T1000 (cell line): ENCODE measurements around the gene NGFR.

Source experiments
- DNase-seq: peaks from one replicate; lab custom pipeline; 2025; ENCODE audit warnings: mixed read lengths; lab: John Stamatoyannopoulos, UW

The NGFR gene, protein sequence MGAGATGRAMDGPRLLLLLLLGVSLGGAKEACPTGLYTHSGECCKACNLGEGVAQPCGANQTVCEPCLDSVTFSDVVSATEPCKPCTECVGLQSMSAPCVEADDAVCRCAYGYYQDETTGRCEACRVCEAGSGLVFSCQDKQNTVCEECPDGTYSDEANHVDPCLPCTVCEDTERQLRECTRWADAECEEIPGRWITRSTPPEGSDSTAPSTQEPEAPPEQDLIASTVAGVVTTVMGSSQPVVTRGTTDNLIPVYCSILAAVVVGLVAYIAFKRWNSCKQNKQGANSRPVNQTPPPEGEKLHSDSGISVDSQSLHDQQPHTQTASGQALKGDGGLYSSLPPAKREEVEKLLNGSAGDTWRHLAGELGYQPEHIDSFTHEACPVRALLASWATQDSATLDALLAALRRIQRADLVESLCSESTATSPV

DNA sequence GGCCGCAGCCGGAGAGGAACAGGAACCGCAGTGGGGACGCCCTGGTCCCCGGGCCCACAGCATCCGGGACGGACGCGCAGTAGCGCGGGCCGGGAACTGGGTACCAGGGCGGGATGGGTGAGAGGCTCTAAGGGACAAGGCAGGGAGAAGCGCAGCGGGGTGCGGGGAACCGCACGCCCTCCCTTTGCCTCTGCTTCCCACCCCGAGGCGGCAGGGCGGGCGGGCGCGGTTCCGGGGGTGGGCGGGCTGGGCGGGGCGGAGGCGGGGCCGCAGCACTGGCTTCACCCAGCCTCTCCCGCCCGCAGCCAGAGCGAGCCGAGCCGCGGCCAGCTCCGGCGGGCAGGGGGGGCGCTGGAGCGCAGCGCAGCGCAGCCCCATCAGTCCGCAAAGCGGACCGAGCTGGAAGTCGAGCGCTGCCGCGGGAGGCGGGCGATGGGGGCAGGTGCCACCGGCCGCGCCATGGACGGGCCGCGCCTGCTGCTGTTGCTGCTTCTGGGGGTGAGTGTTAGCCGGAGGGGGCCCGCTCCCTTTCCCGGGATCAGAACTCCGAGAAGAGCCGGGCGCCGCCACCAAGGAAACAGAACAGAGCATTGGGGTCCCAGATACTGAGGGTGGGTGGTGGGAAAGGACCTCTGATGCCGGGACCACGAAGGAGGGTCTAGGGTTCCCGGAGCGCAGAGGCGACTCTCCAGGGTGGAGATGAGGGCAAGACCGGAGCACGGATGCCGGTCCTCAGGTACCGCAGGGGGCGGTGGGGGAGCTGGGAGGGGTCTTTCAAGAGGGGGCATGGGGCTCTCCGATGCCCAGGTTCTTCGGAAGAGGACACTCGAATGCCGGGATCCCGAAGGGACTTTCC is at the start of gene NGFR:
Gene NGFR, plus strand, starts transcription at position 308 of the 856 bp plus-strand sequence. Its CDS starts 125 bp downstream, at position 433.
- no peak for DNase-seq

DNA sequence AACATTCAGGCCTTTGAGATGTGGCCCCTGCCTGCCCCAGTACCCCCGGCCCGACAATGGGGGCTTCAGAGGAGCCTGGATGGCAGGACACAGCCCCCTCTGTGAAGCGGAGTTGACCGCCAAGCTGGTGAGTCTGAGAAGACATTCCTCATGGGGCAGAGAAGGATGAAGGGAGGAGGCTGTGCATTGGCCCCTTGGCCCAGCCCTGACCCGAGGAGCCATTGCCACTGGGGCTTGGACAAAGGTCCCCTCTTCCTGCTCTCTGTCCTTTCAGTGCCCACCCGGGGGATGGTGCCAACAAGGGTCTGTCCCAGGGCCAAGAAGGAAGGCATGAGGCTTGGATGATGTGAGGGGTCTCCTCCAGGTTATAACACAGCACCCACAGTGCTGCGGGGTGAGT is 49.5 kb upstream of the NGFR start:
- DNase-seq, result no peak

DNA sequence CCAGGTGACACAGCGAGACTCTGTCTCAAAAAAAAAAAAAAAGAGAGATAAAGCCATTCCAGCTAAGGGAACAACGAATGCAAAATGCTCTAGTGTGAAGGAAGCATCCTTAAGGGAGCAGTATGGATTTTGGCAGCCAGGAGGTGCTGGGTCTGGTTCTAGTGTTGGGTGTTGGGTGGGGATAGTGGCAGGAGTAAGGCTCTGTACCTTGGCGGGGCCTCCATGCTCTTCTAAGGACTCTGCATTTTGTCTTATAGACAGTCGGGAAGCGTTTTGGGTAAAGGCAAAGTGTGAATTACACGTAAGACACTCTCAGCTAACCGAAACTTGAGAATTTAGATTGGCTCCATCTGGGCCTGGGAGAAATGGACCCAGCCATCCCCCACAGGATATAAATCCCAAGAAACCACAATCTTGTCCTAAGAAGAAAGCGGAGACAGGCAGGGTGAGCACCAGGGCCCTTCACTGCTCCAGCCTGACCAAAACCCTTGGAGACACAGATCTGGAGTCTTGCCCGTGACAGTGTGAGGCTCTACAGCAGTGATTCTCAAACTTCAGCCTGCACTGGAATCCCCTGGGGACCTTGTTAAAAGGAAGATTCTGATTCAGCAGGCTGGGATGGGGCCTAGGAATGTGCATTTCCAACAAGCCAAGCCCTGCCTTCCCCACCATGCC is 47.3 kb upstream of the NGFR start:
- no peak for DNase-seq

DNA sequence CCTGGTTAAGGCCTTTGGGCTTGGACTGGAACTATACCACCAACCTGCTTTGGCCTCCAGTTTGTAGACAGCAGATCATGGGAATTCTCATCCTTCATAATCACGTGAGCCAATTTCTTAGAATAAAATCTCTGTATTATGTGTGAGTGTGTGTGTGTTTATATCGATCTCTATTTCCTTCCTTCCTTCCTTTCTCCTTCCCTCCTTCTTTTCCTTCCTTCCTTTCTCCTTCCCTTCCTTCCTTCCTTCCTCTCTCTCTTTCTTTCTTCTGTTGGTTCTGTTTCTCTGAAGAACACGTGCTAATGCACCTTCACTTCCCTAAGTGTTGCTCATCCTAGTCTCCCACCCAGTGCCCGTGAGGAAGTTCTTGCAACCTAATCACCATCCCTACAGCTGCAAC is 44.9 kb upstream of the NGFR start:
- DNase-seq, result no peak

DNA sequence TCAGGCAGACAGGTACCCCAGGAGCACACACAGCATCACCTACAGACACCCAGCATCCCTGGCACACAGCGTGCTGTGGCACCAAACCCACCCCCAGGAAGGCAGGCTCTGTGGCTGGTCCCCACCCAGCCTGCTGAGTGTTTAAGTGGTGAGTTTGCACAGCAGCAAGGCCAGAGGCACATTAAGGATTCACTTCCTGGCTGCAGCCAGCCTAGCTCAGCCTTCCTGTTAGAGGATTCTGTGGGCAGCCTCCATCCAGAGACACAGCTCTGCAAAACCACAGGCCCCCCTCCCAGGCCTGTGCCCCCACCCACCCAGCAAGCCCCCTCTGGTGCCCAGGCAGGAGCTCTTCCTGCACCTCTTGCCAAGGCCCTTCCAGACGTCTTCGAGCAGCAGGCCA is 44.4 kb upstream of the NGFR start:
- DNase-seq, result no peak

DNA sequence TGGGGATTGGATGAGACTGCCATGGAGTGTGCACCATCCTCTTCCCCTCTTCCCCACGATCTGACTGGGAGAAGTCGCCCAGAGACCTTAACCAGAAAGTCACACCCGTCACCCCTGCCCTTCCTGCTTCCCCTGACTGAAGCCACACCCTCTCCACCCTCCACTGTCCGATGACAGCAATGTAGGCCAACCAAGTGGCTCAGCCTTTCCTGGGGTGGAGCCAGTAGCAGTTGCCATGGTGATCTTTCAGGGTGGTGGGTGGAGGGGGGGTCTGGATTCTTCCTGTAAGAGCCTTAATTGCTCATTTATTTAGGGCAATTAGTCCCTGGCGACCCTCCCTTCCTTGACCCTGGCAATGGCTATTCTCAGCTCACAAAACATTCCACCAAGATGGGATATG is 42.9 kb upstream of the NGFR start:
- no peak for DNase-seq

DNA sequence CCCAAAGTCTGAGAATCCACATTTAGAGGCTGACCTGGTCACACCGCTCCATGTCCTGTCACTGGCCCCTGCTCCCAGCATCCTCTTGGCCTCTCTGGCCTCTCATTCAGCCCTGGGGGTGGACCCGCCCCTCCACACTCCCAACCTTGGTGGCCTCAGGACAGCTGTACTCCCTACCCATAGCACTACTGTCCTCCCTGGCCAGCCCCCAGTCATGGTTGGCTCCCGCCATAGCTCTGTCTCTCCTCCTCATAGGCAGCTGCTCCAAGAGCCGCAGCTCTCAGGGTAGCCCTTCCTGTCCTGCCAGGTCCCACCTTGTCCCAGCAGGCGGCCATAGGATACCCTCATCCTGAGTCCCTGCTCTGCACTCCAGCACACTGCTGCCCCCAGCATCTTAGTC is 42.4 kb upstream of the NGFR start:
- DNase-seq, result no peak

DNA sequence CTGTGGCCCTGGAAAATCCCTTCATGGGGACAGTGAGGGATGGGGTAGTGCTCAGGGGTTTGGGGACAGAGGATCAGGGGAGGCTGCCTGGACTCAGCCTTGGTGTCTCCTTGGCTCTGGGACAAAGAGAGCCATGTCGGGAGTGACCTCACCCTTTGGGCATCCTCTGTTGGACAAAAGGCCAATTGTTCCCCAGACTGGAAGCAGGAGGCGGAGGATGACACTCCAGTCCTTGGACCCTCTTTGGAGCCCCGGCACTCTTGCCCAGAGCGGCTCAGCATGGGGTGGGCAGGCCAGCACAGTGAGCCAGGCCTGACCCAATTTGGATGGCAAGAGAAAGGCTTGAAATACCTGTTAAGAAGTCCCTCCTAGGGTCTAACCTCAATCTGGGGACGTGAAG is 41.0 kb upstream of the NGFR start:
- DNase-seq, result no peak

DNA sequence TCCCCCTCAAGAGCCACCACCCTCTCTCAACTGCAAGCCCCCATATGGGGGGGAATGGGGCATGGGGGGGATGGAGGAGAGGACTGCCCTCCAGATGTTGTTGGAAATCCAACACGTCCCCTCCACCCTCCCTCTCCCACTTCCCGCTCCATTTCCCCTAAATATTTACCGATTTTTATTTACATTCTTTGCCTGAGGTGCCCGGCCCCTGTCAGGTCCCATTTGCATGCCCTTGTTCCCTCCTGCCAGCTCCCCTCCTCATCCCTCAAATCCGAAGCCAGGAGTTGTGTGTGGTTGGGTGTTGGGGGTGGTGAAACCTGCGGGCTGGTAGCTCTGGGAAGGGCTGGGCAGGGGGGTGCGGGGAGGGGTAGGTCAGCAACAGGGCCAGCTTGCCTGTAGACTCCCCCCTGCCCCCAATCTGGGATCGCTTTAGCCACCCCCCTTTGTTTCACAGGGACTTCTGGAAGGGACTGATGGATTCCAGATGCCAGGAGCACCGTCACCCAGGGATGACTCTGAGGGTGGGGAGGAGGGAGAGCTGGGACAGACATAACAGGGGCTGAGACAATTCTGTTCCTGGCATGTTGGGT is 39.7 kb upstream of the NGFR start:
- no peak for DNase-seq

DNA sequence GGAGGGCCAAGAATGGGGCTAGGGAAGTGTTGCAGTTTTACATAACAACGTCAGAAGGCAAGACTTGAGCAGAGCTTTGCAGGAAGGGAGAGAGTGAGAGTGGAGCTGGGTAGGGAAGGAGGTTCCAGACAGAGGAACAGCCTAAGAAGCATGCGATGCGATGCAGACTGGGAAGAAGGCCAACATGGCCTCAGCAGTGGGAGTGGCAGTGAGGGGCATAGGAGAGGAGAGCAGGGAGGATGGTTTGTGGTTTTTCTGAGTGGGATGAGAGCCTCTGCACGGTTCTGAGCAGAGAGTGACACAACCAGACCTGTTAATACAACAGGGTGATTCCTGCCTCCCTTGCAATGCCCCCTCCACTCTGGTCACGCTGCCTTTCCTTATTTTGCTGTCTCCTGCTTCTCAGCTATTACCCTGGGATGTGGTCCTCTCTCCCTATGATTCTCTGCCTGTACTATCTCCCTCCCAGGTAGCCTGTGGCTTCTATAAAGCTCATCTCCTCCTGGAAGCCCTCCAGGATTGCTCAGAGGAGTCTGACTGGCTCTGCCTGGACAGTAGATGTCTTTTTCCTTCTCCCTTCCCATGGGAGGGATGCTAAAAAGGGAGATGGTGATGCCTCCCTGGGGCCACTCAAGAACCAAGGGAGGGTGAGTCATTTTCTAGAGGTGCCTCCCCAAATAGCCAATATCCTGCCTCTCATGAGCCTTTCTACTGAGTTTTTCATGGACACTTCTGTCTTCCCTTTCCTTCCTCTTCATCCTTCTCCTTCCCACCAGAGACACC is 38.7 kb upstream of the NGFR start:
- no peak for DNase-seq

DNA sequence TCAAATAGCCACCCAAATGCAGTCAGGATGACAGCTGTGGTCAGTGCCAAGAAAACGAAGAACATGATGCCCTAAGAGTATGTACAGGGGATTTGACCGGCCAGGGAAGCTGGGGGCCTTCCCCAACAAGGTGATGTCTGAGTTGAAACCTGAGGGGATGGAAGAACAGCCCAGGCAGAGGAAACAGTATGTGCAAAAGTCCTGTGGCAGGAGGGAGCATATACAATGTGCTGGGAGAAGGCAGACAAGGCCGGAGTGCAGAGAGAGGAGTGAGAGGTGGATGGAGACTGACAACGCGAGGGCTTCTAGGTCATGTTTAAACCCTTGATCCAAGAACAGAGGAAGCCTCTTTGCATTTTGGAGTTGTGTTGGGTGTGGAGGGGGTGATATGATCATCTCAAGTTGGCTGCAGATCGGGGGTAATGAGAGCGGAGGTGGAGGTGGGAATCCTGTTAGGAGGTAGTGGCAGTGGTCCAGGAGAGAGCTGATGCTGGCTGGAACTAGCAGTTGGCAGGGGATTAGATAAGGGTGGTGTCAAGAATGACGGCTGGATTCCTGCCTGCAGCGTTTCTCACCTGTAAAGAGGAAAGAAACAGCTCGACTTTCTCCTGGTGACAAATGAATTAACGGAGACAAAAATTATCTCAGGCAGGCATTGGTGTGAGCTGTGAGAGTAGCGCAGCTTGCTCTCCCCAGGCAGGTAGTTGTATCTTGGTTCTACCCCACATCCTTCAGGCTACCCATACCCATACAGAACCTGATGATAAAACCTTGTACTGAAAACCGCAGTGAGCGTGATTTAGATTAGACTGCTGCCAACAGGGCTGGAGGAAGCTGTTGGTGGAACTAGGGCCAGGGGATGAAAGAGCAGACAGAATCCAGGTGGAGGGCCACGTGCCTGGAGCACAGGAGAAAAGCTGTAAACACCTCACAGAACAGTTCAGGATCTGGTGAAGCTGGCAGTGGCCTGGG is 37.2 kb upstream of the NGFR start:
- DNase-seq, result no peak

DNA sequence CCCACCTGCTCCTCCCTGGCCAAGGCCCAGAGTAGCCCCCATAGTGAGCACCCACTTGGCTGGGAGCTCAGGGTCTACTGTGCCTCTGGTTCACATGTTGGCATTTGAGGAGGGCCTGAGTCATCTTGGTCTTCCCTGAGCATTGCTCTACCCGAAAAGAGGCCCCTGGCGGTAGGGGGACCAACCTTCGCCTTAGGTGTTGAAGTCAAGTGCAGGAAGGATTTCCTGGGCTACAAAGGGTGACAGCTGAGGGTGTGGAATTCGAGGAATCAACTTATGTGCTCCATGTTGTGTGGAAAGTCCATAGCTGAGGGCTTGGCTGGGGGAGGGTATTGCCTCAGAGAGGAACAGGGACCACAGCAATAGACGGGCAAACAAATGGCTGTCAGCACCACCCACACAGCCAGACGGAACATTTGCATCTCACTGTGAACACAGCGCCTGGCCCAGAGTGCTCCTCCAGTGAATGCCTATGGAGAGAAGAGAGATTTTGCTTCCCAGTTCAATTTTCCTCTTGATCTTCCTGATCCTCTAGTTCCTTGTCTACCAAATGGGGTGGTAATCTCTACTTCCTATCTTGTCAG is 35.6 kb upstream of the NGFR start:
- DNase-seq, result no peak

DNA sequence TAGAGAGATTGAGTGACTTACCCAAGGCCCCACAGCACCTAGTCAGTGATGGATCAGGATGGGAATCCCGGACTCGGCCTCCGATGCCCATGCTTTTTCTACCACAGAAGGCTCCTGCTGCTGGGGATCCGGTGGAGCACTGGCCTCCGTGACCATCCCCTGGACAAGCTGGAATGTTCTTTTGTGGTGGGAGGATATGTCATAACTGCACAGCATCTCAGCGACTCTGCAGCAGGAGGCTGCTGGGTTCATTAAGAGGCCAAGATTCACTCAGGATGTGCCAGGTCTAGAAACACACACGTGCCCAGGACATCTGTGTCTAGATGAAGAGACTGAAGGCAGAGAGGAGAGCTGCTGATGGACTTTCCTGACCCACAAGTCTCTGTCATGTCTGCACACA is 34.7 kb upstream of the NGFR start:
- no peak for DNase-seq

DNA sequence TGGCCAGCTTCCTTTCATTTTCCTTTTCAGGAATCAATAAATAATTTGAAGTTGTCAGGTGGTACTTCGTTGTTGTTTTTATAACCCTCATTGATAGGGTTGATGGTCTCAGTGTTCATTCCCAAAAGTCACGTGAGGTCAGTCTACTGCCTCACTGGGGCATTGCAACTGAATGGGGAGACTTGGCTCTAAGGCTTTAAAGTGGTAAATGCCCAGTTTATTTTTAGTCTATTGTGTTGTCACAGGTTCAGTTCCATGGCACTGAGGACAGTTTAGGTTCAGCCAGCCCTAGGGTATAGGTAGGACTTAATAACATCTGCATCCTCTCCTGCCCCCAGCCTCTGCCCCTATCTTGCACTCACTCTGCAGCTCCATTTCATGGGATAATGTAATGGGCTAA is 33.5 kb upstream of the NGFR start:
- DNase-seq, result no peak

DNA sequence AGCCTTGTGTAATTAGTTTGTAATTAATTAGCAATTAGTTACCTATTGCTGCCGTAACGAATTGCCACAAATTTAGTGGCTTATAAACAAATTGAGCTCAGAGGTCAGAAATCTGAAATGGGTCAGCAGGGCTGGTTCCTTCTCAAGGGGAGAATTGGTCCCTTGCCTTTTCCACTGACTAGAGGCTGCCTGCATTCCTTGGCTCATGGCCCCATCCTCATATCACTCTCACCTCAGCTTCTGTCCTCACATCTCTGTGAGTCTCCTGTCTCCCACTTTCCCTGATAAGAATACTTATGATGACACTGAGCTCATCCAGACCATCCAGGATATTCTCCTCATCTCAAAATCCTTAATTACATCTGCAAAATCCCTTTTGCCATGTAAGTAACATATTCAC is 31.0 kb upstream of the NGFR start:
- no peak for DNase-seq

DNA sequence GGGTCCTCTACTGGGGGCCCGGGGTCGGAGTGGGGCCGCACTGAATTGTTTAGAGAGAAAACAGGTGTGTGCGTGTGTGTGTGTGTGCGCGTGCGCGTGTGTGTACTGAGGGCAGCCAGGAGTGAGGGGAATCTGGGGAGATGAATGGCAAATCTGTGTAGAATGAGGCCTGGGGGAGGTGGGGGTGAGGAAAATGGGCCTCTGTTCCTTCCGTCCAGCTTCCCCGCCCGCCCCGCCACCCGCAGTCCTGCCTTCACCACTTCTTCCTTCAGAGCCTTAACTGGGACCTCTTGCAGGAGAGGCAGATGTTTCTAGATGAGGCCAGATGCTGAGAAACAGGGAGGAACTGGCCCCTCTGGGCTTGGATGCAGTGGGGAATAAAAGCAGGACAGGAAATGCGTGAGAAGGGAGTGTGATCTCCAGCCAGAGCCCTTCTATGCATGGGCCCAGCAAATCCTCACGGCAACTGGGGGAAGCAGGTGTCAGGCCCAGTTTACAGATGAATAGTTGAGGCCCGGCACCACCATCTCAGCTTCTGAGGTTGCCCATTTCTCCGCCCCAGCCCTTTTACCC is 29.7 kb upstream of the NGFR start:
- no peak for DNase-seq

DNA sequence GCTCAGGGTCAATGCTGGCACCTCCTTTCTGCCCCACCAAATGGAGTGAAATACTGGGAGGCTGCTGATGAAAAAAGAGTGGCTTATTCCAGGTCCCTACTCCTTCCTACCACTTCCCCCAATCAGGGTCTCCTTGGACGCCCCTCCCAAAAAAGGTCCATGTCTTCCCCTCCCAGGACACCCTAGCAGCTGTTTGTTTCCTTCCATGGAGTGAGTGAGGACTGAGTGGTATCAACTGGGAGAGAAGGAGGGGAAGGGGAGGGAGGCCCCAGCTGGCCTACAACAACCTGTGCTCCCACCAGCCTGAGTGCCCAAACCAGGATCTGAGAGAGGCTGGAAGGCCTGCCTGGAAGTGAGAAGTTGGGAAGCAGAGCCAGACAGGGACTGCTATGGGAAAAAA is 28.7 kb upstream of the NGFR start:
- no peak for DNase-seq

DNA sequence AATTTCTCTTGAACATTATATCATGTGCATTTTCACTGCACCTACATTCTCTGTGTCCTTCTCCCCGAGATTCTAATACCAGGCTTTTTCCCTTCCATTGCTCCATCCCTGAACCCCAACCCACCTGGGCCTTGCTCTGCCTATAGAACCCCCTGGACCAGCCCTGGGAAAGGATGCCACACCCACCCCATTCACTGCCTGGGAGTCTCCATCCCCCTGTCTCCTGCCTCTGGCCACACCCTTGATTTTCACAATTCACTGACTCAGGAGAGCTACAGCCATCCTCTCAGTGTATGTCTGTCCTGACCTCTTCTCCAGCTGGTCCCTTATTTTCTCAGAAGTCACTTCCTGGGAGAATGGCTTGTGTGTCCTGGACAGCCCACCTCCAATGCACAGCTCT is 27.9 kb upstream of the NGFR start:
- DNase-seq, result no peak

DNA sequence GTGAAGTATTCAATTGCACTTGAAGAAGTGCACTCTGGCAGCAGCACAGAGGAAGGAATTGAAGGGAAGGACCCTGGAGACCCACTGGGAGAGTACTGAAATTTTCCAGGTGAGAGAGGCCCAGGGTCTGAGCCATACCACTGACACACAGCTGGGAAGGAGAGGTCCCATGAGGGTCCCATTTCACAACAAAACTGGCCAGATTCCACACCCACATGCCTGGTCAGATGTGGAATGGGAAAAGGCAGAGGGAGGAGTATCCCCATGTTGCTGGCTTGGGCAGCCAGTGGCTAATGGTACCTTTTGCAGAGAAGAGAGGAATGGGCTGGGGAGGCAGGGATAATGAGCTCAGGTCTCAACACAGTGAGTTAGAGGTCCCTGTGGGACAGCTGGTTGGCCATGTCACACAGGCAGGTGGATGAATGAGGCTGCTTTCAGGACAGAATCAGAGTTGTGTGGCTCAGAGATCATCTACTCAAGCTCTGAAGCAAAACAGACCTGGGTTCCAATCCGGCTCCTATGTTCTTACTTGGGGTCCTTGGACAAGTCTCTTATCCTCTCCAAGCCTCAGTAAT is 26.2 kb upstream of the NGFR start:
- no peak for DNase-seq
